ENCODE results near the gene TBC1D16. TPM values are rescaled to one million over a fixed set of nuclear protein-coding genes. Genes with fewer than 3 reads are reported as not detected.

TBC1D16 gene
- total and polyA plus RNA-seq, 2 donors (not counting 1 experiment from before 2014, with no cell fraction given), result 8.3 to 30.4 TPM

GRCh38 chr17:79883202-79883601, 152.5 kb downstream of the TBC1D16 start:
- TF ChIP-seq EZH2 (IDR thresholded peaks at IDR 0.05; ENCODE audit: low read length, missing control alignments) (no peak), CTCF (conservative IDR thresholded peaks at IDR 0.05 in 1 of 2, IDR thresholded peaks at IDR 0.05 in 1 of 2; ENCODE audit: low read depth in 1 of 2, low read length in 2 of 2) (no peak)
- Histone ChIP-seq H3K27ac (ENCODE audit: insufficient read depth, low read length) (no peak overlapping the region), H3K4me2 (ENCODE audit: extremely low read depth, insufficient read depth, low read length) (no peak overlapping the region), H3K4me3 (replicated peaks in 1 of 4; ENCODE audit: control extremely low read depth in 1 of 4, insufficient read depth in 1 of 4, low read depth in 3 of 4, low read length in 4 of 4) (no peak overlapping the region), H3K4me1 (ENCODE audit: control insufficient read depth, extremely low read depth, insufficient read depth, low read length) (no peaks in the 10 kb centered on the region), H3K9me3 (ENCODE audit: control insufficient read depth, insufficient read depth, low read depth, low read length) (no peaks in the 10 kb centered on the region), H3K36me3 (ENCODE audit: control insufficient read depth, insufficient read depth, low read length) (no peaks in the 10 kb centered on the region), H2AFZ (ENCODE audit: low read length) (no peak overlapping the region), H4K20me1 (ENCODE audit: control insufficient read depth, extremely low read depth, insufficient read depth, low read length) (no peaks in the 10 kb centered on the region), H3K27me3 (ENCODE audit: control insufficient read depth, insufficient read depth, low read length) (peaks cover 7% of the 10 kb centered on the region), H3K9ac (ENCODE audit: insufficient read depth, low read length) (no peak overlapping the region), H3K79me2 (ENCODE audit: control insufficient read depth, insufficient read depth, low read length) (no peaks in the 10 kb centered on the region)
- DNase-seq (ENCODE audit: low read depth in 2 of 2), result no peak

Other genes with a start within 250 kb of the TBC1D16 start
- 3.3 and 4.0 TPM in 2 replicates for gene CBX8, start 238.8 kb downstream of the TBC1D16 start, total RNA-seq
- 0.19 and 0.41 TPM in 2 replicates for gene CBX8, start 238.8 kb downstream of the TBC1D16 start, polyA plus RNA-seq
- 11.0 and 13.4 TPM in 2 replicates for gene CBX4, start 196.4 kb downstream of the TBC1D16 start, total RNA-seq
- 5.4 and 5.6 TPM in 2 replicates for gene CBX4, start 196.4 kb downstream of the TBC1D16 start, polyA plus RNA-seq
- gene CCDC40, start 770 bp upstream of the TBC1D16 start, total RNA-seq, result 1.5 and 2.1 TPM in 2 replicates
- 0.53 and 0.96 TPM in 2 replicates for gene CCDC40, start 770 bp upstream of the TBC1D16 start, polyA plus RNA-seq
- 20.3 and 25.6 TPM in 2 replicates for gene GAA, start 65.7 kb upstream of the TBC1D16 start, total RNA-seq
- gene GAA, start 65.7 kb upstream of the TBC1D16 start, polyA plus RNA-seq, result 4.9 and 6.4 TPM in 2 replicates
- 73.2 and 85.0 TPM in 2 replicates for gene EIF4A3, start 111.3 kb upstream of the TBC1D16 start, total RNA-seq
- 110 and 143 TPM in 2 replicates for gene EIF4A3, start 111.3 kb upstream of the TBC1D16 start, polyA plus RNA-seq
- gene CARD14, start 134.2 kb upstream of the TBC1D16 start, total RNA-seq, result 0.17 and 0.26 TPM in 2 replicates
- 0.06 TPM in 1 of 2 replicates, not detected in the other for gene CARD14, start 134.2 kb upstream of the TBC1D16 start, polyA plus RNA-seq
- gene SGSH, start 184.5 kb upstream of the TBC1D16 start, total RNA-seq, result 12.1 and 26.9 TPM in 2 replicates
- gene SGSH, start 184.5 kb upstream of the TBC1D16 start, polyA plus RNA-seq, result 57.2 and 70.7 TPM in 2 replicates
- gene SLC26A11, start 184.6 kb upstream of the TBC1D16 start, total RNA-seq, result 8.2 and 19.3 TPM in 2 replicates
- gene SLC26A11, start 184.6 kb upstream of the TBC1D16 start, polyA plus RNA-seq, result 5.8 and 6.5 TPM in 2 replicates
- gene RNF213, start 225.0 kb upstream of the TBC1D16 start, total RNA-seq, result 130 and 245 TPM in 2 replicates
- gene RNF213, start 225.0 kb upstream of the TBC1D16 start, polyA plus RNA-seq, result 36.8 and 56.2 TPM in 2 replicates